Activated CD4-positive, alpha-beta T cell treated with anti-CD3 and anti-CD28 coated beads, Interleukin-10, Interleukin-2, amounts not matched to agents 100 ng/mL and 50 ng/mL, durations not matched to agents 16 hours and 8 hours (primary cell): Measurements from ENCODE around the gene USP17L20.
"Not testable (repeated sequence)": the region's sequence is repeated elsewhere in the genome, so short reads cannot be mapped to it uniquely, and the experiment has no call there.

Experiments used
- DNase-seq: peaks from one replicate; pipeline ENCODE4 v3.0.0-alpha.2; 2020

The USP17L20 gene

GRCh38 chr4:9257824-9258223 is at the start of gene USP17L20:
TSS of gene USP17L20 (plus strand) at chr4:9258124. CDS start at chr4:9258124, 0 bp downstream.
- not testable (repeated sequence) for DNase-seq

- DNase-seq = not testable (repeated sequence)
These were observed 47.6 kb upstream of the USP17L20 start, which contains the start of gene USP17L10 for GRCh38 chr4:9210357-9210756. TSS of gene USP17L10 (plus strand) at chr4:9210657. CDS start at chr4:9210657, 0 bp downstream.

GRCh38 chr4:9214701-9215100 is 43.2 kb upstream of the USP17L20 start:
- not testable (repeated sequence) for DNase-seq

- not testable (repeated sequence) for DNase-seq
These were observed 42.8 kb upstream of the USP17L20 start, which contains the start of gene USP17L11 for GRCh38 chr4:9215105-9215504. TSS of gene USP17L11 (plus strand) at chr4:9215405. CDS start at chr4:9215405, 0 bp downstream.

- DNase-seq = not testable (repeated sequence)
These were observed 38.1 kb upstream of the USP17L20 start, which contains the start of gene USP17L12 for GRCh38 chr4:9219852-9220251. TSS of gene USP17L12 (plus strand) at chr4:9220152. CDS start at chr4:9220152, 0 bp downstream.

GRCh38 chr4:9224596-9224995 is 33.3 kb upstream of the USP17L20 start, which contains the start of gene USP17L13:
TSS of gene USP17L13 (plus strand) at chr4:9224896. CDS start at chr4:9224896, 0 bp downstream.
- DNase-seq = not testable (repeated sequence)

- not testable (repeated sequence) for DNase-seq
These were observed 27.7 kb upstream of the USP17L20 start for GRCh38 chr4:9230249-9230648.

- DNase-seq = not testable (repeated sequence)
These were observed 23.8 kb upstream of the USP17L20 start, which contains the start of gene USP17L15 for GRCh38 chr4:9234085-9234484. TSS of gene USP17L15 (plus strand) at chr4:9234385. CDS start at chr4:9234385, 0 bp downstream.

- DNase-seq = not testable (repeated sequence)
These were observed 19.5 kb upstream of the USP17L20 start for GRCh38 chr4:9238461-9238860.

- DNase-seq = not testable (repeated sequence)
These were observed 14.3 kb upstream of the USP17L20 start, which contains the start of gene USP17L17 for GRCh38 chr4:9243579-9243978. TSS of gene USP17L17 (plus strand) at chr4:9243879. CDS start at chr4:9243879, 0 bp downstream.

GRCh38 chr4:9247953-9248680 is 9.8 kb upstream of the USP17L20 start, which contains the start of gene USP17L18:
TSS of gene USP17L18 (plus strand) at chr4:9248630. CDS start at chr4:9248630, 0 bp downstream.
- DNase-seq = not testable (repeated sequence)

- not testable (repeated sequence) for DNase-seq
These were observed 4.8 kb upstream of the USP17L20 start, which contains the start of gene USP17L19 for GRCh38 chr4:9253078-9253477. TSS of gene USP17L19 (plus strand) at chr4:9253378. CDS start at chr4:9253378, 0 bp downstream.

- DNase-seq = not testable (repeated sequence)
These were observed 4.6 kb downstream of the USP17L20 start, which contains the start of gene USP17L21 for GRCh38 chr4:9262572-9262971. TSS of gene USP17L21 (plus strand) at chr4:9262872. CDS start at chr4:9262872, 0 bp downstream.

- not testable (repeated sequence) for DNase-seq
These were observed 9.4 kb downstream of the USP17L20 start, which contains the start of gene USP17L22 for GRCh38 chr4:9267319-9267718. TSS of gene USP17L22 (plus strand) at chr4:9267619. CDS start at chr4:9267619, 0 bp downstream.

- DNase-seq = not testable (repeated sequence)
These were observed 13.8 kb downstream of the USP17L20 start for GRCh38 chr4:9271719-9272118.
